Stimulated activated CD4-positive, alpha-beta T cell treated with anti-CD3 and anti-CD28 coated beads, Interleukin-12 subunit alpha, Interleukin-12 subunit beta, amount 100 ng/mL, for 48 hours (primary cell): ENCODE measurements around the gene CEP97.
"Not testable (repeated sequence)": the region's sequence is repeated elsewhere in the genome, so short reads cannot be mapped to it uniquely, and the experiment has no call there.

Source experiments
- DNase-seq, 3 donors: peaks; one replicate each; pipeline ENCODE4 v3.0.0-alpha.2; 2020; ENCODE audit warnings: low read depth in 2 of 3, low spot score in 1 of 3

CEP97 gene

GRCh38 chr3:101724329-101725193, at the start of gene CEP97:
TSS of gene CEP97 (plus strand) at chr3:101724614. CDS start at chr3:101724677, 63 bp downstream.
- DNase-seq, result peak; percentile 82 to 88 (median 83)

GRCh38 chr3:101675709-101676215, 48.7 kb upstream of the CEP97 start:
- DNase-seq, result no peak

GRCh38 chr3:101676216-101676764, 48.1 kb upstream of the CEP97 start:
- peak; percentile 83 to 96 (median 92) for DNase-seq

GRCh38 chr3:101676765-101677435, 47.5 kb upstream of the CEP97 start, which contains the start of gene ZBTB11:
TSS of gene ZBTB11 (minus strand) at chr3:101677132. CDS start at chr3:101676914, 218 bp downstream.
- peak; percentile 99 to 100 (median 100) for DNase-seq

GRCh38 chr3:101677436-101678286, 46.8 kb upstream of the CEP97 start:
- no peak for DNase-seq

- DNase-seq, result not testable (repeated sequence)
Observed at GRCh38 chr3:101678837-101679236, 45.6 kb upstream of the CEP97 start.

- no peak for DNase-seq
Observed at GRCh38 chr3:101680466-101680865, 43.9 kb upstream of the CEP97 start.

GRCh38 chr3:101685050-101685400, 39.4 kb upstream of the CEP97 start:
- no peak for DNase-seq

- DNase-seq, result no peak
Observed at GRCh38 chr3:101685870-101686307, 38.5 kb upstream of the CEP97 start.

- DNase-seq, result no peak
Observed at GRCh38 chr3:101687142-101687931, 37.1 kb upstream of the CEP97 start.

- no peak for DNase-seq
Observed at GRCh38 chr3:101689286-101689685, 35.1 kb upstream of the CEP97 start.

- DNase-seq, result no peak
Observed at GRCh38 chr3:101690972-101691371, 33.4 kb upstream of the CEP97 start.

GRCh38 chr3:101691685-101692671, 32.4 kb upstream of the CEP97 start:
- DNase-seq, result not testable (repeated sequence)

- DNase-seq, result not testable (repeated sequence)
Observed at GRCh38 chr3:101693540-101693939, 30.9 kb upstream of the CEP97 start.

- DNase-seq, result not testable (repeated sequence)
Observed at GRCh38 chr3:101694836-101695235, 29.6 kb upstream of the CEP97 start.

GRCh38 chr3:101695779-101696372, 28.5 kb upstream of the CEP97 start:
- DNase-seq, result peak in 1 of 3 donors; percentile 83

- no peak for DNase-seq
Observed at GRCh38 chr3:101701696-101702634, 22.4 kb upstream of the CEP97 start.
